Daoy (cell line): ENCODE data around the gene FANCL. TPM values are rescaled to one million over a fixed set of nuclear protein-coding genes. Genes with fewer than 3 reads are reported as not detected.
"Not testable (repeated sequence)": the region's sequence is repeated elsewhere in the genome, so short reads cannot be mapped to it uniquely, and the experiment has no call there.

Experiments used
- DNase-seq: peaks from one replicate; pipeline ENCODE4 v3.0.0-alpha.2; 2015; ENCODE audit warnings: low read depth
- total RNA-seq: library from RNA; depleted of rRNA; stranded (reverse); fragments of >200 nt; shearing (Covaris generic); gene quantifications from 2 replicates; pipeline ENCODE4 v1.2.3, GENCODE V29; 2014; rRNA removed

Gene FANCL
- total RNA-seq, 1 experiment from 2014 or later: 33.6 TPM

- not testable (repeated sequence) for DNase-seq
These were observed 95.4 kb downstream of the FANCL start for GRCh38 chr2:58145769-58146168.

DNA sequence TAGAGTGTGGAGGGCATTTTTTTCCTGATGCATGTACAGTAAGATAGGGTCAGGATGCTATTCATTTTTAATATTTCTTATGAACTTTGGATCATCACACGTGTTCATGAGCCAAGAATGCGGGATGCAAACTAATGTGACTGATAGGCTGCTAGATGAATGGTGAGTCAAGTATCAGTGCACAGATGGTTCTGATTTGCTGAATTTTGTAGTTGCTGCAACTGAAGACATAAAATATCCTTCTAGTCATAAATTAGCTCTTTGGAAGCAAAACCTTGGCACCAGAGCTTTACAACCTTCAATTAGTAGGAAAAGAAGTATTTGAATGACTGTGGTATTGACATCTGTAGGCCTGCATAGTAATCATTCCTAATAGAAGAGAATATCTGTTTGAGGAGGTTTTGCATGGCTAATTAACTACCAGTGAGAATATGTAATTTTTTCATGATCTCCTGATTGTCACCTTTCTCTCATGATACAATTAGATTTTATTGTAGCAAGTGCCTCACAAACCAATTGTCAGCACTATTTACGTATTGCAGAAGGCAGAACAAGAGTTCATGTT, 100.5 kb downstream of the FANCL start:
- DNase-seq: no peak

- no peak for DNase-seq
These were observed 102.6 kb downstream of the FANCL start for GRCh38 chr2:58138396-58139030.

- DNase-seq: no peak
These were observed 103.3 kb downstream of the FANCL start for GRCh38 chr2:58137856-58138255.

GRCh38 chr2:58137221-58137620, 103.9 kb downstream of the FANCL start:
- DNase-seq: no peak

GRCh38 chr2:58135861-58136260, 105.3 kb downstream of the FANCL start:
- DNase-seq: no peak

- DNase-seq: no peak
These were observed 107.7 kb downstream of the FANCL start for GRCh38 chr2:58133395-58133794.

- no peak for DNase-seq
These were observed 109.7 kb downstream of the FANCL start for GRCh38 chr2:58131191-58132011.

GRCh38 chr2:58130238-58130637, 110.9 kb downstream of the FANCL start:
- no peak for DNase-seq

GRCh38 chr2:58127111-58127510, 114.0 kb downstream of the FANCL start:
- DNase-seq: no peak

DNA sequence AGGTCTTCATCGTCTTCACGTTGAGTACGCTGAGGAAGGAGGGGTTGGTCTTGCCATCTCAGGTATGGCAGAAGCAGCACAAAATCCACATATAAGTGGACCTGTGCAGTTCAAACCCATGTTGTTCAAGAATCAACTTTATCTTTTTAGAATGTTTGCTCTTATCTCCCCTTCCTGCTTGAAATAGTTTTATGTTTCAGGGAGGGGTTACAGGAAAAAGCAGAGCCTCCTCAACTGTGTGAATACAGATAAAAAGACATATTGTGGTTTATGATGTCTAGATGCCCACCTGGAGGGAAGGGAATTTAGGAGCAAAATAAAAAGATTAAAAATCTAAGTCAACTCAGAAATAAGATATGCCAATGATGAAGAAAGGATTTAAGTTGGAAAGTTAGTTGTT, 118.6 kb downstream of the FANCL start:
- DNase-seq: no peak

DNA sequence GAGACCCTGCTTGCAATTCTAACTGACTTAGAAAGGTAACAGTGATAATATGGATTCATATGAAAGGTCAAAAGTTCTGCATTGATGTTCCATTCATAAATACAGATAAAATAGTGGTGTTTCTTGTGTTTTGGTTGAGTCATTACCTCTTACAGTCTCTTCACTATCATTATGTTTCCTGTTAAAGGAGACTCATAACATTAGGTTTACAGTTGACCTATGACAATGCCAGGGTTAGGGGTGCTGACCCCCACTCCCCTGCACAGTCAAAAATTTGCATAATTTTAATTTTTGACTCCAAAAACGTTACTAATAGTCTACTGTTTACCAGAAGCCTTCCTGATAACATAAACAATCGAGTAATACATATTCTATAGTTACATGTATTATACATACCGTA, 119.1 kb downstream of the FANCL start:
- no peak for DNase-seq

DNA sequence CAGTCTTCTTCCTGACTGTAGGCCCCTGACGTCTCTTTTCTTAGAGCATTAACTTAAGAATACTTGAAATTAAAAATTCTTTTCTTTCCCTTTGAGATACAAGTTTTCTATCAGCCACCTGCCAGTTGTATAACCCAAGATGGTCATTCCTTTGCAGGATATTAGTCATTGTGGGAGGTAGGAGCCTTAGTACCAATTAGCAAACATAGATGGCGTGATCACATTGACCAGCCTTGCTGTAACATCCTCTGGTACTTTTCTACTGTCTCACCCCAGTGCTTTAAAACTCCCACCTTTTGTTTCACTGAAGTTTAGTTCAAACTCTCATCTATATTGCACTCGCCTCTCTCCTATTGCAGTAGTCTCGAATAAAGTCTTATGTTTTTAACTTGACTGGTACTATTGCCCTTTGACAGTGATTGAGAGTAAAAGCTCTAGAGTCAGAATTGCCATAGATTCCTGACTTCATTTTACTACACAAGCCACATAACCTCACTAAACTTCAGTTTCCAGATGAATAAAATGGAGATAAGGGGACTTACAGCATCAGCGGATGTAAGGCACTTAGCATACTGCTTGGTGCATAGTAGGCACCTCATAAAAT, 120.4 kb downstream of the FANCL start:
- DNase-seq: no peak

GRCh38 chr2:58113563-58113962, 127.6 kb downstream of the FANCL start:
- DNase-seq: not testable (repeated sequence)

DNA sequence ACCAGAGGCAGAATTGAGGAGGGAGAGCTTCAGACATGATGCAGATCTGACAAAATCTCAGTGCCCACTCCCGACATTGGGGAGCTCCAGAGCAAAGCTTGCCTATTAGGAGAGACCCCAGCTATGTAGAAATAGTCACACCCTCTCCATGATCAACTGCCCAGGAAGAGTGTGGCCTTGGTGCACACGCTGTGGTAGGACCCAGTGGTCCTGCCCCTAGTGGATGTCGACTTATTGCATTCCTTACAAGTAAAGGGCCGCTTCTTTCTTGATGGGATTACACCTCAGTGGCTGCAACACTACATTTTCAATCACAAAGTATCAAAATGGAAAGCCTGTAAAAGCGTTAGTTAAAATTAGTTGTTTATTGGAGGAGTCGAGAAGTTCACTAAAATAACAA, 130.4 kb downstream of the FANCL start:
- DNase-seq: no peak

- peak; percentile 27 for DNase-seq
These were observed 131.6 kb downstream of the FANCL start for GRCh38 chr2:58109481-58109880.

Other genes with a start within 250 kb of the FANCL start
- gene VRK2, start 194.5 kb downstream of the FANCL start, total RNA-seq: 24.1 and 24.3 TPM in 2 replicates